ENCODE data around the gene KCNJ15. TPM values are rescaled to one million over a fixed set of nuclear protein-coding genes. Genes with fewer than 3 reads are reported as not detected.

Gene KCNJ15
- total and polyA plus RNA-seq, 2 experiments from 2014 or later, result not detected

DNA sequence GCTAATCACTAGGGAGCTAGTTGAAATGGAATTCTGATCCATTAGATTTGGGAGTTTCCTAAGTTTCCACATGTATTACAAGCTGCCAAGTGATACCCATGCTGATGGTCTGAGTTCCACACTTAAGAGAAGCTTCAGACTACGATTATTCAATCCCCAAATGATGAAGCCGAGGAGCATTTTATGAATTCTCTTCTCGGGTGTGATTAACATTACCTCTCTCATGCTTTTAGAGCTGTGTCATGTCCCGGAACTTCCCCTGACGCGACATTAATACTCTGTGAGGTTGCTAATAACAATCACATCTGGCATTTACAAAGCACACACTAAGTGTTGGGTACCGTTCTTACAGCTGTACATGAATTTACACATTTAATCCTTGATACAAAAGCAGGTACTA, 63.0 kb downstream of the KCNJ15 start (continued):
- TF ChIP-seq, protein P1, sequence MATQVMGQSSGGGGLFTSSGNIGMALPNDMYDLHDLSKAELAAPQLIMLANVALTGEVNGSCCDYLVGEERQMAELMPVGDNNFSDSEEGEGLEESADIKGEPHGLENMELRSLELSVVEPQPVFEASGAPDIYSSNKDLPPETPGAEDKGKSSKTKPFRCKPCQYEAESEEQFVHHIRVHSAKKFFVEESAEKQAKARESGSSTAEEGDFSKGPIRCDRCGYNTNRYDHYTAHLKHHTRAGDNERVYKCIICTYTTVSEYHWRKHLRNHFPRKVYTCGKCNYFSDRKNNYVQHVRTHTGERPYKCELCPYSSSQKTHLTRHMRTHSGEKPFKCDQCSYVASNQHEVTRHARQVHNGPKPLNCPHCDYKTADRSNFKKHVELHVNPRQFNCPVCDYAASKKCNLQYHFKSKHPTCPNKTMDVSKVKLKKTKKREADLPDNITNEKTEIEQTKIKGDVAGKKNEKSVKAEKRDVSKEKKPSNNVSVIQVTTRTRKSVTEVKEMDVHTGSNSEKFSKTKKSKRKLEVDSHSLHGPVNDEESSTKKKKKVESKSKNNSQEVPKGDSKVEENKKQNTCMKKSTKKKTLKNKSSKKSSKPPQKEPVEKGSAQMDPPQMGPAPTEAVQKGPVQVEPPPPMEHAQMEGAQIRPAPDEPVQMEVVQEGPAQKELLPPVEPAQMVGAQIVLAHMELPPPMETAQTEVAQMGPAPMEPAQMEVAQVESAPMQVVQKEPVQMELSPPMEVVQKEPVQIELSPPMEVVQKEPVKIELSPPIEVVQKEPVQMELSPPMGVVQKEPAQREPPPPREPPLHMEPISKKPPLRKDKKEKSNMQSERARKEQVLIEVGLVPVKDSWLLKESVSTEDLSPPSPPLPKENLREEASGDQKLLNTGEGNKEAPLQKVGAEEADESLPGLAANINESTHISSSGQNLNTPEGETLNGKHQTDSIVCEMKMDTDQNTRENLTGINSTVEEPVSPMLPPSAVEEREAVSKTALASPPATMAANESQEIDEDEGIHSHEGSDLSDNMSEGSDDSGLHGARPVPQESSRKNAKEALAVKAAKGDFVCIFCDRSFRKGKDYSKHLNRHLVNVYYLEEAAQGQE (IDR thresholded peaks at IDR 0.05; ENCODE audit: unreplicated experiment), result no peak
- TF ChIP-seq POLR2AphosphoS5 (IDR thresholded peaks at IDR 0.05; ENCODE audit: low read depth), result no peak
- TF ChIP-seq, protein P2, sequence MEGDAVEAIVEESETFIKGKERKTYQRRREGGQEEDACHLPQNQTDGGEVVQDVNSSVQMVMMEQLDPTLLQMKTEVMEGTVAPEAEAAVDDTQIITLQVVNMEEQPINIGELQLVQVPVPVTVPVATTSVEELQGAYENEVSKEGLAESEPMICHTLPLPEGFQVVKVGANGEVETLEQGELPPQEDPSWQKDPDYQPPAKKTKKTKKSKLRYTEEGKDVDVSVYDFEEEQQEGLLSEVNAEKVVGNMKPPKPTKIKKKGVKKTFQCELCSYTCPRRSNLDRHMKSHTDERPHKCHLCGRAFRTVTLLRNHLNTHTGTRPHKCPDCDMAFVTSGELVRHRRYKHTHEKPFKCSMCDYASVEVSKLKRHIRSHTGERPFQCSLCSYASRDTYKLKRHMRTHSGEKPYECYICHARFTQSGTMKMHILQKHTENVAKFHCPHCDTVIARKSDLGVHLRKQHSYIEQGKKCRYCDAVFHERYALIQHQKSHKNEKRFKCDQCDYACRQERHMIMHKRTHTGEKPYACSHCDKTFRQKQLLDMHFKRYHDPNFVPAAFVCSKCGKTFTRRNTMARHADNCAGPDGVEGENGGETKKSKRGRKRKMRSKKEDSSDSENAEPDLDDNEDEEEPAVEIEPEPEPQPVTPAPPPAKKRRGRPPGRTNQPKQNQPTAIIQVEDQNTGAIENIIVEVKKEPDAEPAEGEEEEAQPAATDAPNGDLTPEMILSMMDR (conservative IDR thresholded peaks at IDR 0.05; ENCODE audit: low read depth in 2 of 2), result no peak
- no peak for TF ChIP-seq ZNF331 (CRISPR knock-in tag; IDR thresholded peaks at IDR 0.05; ENCODE audit: low read depth)
- TF ChIP-seq EZH2 (IDR thresholded peaks at IDR 0.05; ENCODE audit: low read depth, unreplicated experiment), result no peak

DNA sequence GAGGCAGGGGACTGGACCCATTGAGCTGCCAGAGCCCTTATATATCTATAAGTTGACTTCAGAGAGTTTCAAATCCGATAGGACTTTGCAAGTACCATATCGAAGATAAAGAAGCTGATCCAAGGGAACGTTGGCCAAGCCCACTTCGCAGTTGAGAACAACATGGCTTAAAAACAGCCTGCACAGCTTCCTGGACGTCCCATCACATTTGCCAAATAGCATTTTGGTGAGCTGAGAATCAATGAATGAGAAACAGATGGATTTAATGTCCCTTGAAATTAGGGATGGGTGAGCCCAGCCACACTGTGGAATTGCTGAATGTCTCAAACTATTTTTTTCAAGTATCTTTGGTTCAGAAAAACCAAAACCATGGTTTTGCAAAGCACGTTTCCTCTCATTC, 64.8 kb downstream of the KCNJ15 start:
- Mint-ChIP-seq H3K9me3 (no peaks in the 10 kb centered on the region; the same call in 2 of the 3 replicates), H3K4me3 (no peak overlapping the region), H3K27ac (no peak overlapping the region), H3K4me1 (peaks cover 27% of the 10 kb centered on the region), H3K36me3 (ENCODE audit: low read depth) (no peaks in the 10 kb centered on the region), H3K27me3 (ENCODE audit: insufficient read depth, low read depth, poor library complexity) (peaks cover 2% of the 10 kb centered on the region)
- H3K4me3 ChIP-seq, result no peak overlapping the region
- no peak for TF ChIP-seq NANOG (IDR thresholded peaks at IDR 0.05; ENCODE audit: borderline replicate concordance)
- TF ChIP-seq JUNB (IDR thresholded peaks at IDR 0.05; ENCODE audit: unreplicated experiment), result no peak
- TF ChIP-seq, protein P1 (IDR thresholded peaks at IDR 0.05; ENCODE audit: unreplicated experiment), result no peak
- no peak for TF ChIP-seq ZNF114 (CRISPR knock-in tag; IDR thresholded peaks at IDR 0.05)
- H3K4me1 ChIP-seq (ENCODE audit: insufficient read depth), result peaks cover 24% of the 10 kb centered on the region
- no peaks in the 10 kb centered on the region; the same call in 1 of the 2 replicates for H3K36me3 ChIP-seq (ENCODE audit: insufficient read depth)
- H2AFZ ChIP-seq, result no peak overlapping the region
- no peaks in the 10 kb centered on the region for H3F3A ChIP-seq (replicated peaks; ENCODE audit: low read depth)
- no peaks in the 10 kb centered on the region for H3K79me2 ChIP-seq (replicated peaks; ENCODE audit: insufficient read depth)
- no peaks in the 10 kb centered on the region for H3K27me3 ChIP-seq (ENCODE audit: insufficient read depth)
- ATAC-seq (no peak), DNase-seq (ENCODE audit: low spot score) (no peak)
- H4K20me1 ChIP-seq (replicated peaks; ENCODE audit: insufficient read depth), result no peaks in the 10 kb centered on the region
- H3K4me2 ChIP-seq, result no peak overlapping the region
- H3K27ac ChIP-seq (ENCODE audit: low read depth), result no peak overlapping the region
- H3K9me2 ChIP-seq (ENCODE audit: insufficient read depth), result peaks cover 18% of the 10 kb centered on the region

All from GM23338 (cell line).